ENCODE data around the gene IL4.

The IL4 gene

GRCh38 chr5:132675936-132676689 lies 2.3 kb downstream of the IL4 start (continued):
- no peak for TF ChIP-seq OSR1 (CRISPR knock-in tag; IDR thresholded peaks at IDR 0.05)

DNA sequence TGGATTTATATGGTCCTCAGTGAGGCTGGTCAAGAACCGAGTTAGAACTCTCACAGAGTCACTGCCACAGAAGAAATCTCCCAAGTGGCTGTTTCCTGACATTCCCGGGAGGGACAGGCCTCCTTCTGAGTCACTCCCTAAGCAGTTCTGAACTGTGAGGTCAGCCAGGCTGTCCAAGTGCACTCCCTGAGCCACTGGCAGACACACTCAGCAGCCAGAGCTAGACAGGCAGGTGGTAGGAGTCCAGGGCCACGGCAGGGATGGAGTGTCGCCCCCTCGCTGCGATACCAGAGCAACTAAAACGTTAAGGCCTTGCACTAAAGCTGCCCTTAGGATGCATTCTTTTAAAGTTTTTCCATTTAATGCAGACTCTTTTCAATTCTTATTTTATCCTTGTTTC lies 3.4 kb downstream of the IL4 start:
- TF ChIP-seq GLIS3 (CRISPR knock-in tag; IDR thresholded peaks at IDR 0.05) = no peak
- no peak for TF ChIP-seq ISL1 (CRISPR knock-in tag; IDR thresholded peaks at IDR 0.05)
- TF ChIP-seq SNAI2 (CRISPR knock-in tag; IDR thresholded peaks at IDR 0.05) = no peak
- no peak for TF ChIP-seq ZNF70 (CRISPR knock-in tag; IDR thresholded peaks at IDR 0.05)
- no peak for TF ChIP-seq ARNTL (CRISPR knock-in tag; IDR thresholded peaks at IDR 0.05; ENCODE audit: borderline replicate concordance, low read depth)
- TF ChIP-seq ZNF8 (CRISPR knock-in tag; IDR thresholded peaks at IDR 0.05) = no peak
- no peak for TF ChIP-seq TOX (CRISPR knock-in tag; IDR thresholded peaks at IDR 0.05; ENCODE audit: borderline replicate concordance)
- ATAC-seq = peak; percentile 90

DNA sequence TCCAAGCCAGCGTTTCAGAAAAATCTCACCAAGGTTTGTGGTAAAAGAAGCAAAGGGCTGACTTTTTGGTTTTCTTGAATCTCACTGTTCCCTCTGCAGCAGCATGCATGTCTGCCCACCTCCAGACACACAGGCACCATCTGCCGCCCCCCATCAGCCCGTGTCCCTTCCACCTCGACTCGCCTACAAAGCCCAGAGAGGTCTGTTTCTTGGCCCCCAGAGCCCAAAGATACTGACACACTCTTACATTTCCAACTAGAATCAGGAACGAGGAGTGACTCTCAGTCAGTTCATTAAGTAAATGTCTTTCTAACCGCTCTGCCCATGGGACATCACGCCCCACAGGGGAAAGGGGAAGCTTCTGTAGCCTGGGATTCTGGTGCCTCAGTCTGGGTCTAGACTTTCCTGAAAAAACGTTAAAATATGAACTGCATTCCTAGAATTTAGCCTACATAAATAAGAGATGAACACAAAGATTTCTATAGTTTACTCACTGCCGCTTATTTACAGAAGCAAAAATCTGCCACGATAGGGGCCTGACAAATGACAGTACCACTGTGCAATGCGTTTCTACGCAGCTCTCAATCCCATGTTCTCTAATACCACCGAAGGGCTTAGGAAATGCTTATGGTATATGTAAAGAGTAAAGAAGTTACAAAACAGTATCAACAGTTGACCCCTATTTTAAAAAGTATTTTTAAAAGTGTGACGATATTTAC lies 4.1 kb downstream of the IL4 start:
- no peak for ATAC-seq
- TF ChIP-seq ZNF565 (CRISPR knock-in tag; conservative IDR thresholded peaks at IDR 0.05; ENCODE audit: low read depth) (no peak), GLIS3 (CRISPR knock-in tag; IDR thresholded peaks at IDR 0.05) (no peak), RARB (CRISPR knock-in tag; IDR thresholded peaks at IDR 0.05) (no peak), TCF4 (CRISPR knock-in tag; IDR thresholded peaks at IDR 0.05; ENCODE audit: borderline replicate concordance) (no peak), BACH2 (CRISPR knock-in tag; IDR thresholded peaks at IDR 0.05; ENCODE audit: borderline replicate concordance) (no peak), CSDC2 (CRISPR knock-in tag; IDR thresholded peaks at IDR 0.05) (no peak), TOX (CRISPR knock-in tag; IDR thresholded peaks at IDR 0.05; ENCODE audit: borderline replicate concordance) (no peak), SNAI2 (CRISPR knock-in tag; IDR thresholded peaks at IDR 0.05) (no peak), ZC3H10 (CRISPR knock-in tag; IDR thresholded peaks at IDR 0.05) (no peak), ZFP3 (CRISPR knock-in tag; IDR thresholded peaks at IDR 0.05) (no peak), ARNTL (CRISPR knock-in tag; IDR thresholded peaks at IDR 0.05; ENCODE audit: borderline replicate concordance, low read depth) (no peak), ZFP30 (CRISPR knock-in tag; IDR thresholded peaks at IDR 0.05) (no peak)
- TF ChIP-seq, protein P1, sequence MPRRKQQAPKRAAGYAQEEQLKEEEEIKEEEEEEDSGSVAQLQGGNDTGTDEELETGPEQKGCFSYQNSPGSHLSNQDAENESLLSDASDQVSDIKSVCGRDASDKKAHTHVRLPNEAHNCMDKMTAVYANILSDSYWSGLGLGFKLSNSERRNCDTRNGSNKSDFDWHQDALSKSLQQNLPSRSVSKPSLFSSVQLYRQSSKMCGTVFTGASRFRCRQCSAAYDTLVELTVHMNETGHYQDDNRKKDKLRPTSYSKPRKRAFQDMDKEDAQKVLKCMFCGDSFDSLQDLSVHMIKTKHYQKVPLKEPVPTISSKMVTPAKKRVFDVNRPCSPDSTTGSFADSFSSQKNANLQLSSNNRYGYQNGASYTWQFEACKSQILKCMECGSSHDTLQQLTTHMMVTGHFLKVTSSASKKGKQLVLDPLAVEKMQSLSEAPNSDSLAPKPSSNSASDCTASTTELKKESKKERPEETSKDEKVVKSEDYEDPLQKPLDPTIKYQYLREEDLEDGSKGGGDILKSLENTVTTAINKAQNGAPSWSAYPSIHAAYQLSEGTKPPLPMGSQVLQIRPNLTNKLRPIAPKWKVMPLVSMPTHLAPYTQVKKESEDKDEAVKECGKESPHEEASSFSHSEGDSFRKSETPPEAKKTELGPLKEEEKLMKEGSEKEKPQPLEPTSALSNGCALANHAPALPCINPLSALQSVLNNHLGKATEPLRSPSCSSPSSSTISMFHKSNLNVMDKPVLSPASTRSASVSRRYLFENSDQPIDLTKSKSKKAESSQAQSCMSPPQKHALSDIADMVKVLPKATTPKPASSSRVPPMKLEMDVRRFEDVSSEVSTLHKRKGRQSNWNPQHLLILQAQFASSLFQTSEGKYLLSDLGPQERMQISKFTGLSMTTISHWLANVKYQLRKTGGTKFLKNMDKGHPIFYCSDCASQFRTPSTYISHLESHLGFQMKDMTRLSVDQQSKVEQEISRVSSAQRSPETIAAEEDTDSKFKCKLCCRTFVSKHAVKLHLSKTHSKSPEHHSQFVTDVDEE (CRISPR knock-in tag; IDR thresholded peaks at IDR 0.05) = no peak
- TF ChIP-seq, protein P2, sequence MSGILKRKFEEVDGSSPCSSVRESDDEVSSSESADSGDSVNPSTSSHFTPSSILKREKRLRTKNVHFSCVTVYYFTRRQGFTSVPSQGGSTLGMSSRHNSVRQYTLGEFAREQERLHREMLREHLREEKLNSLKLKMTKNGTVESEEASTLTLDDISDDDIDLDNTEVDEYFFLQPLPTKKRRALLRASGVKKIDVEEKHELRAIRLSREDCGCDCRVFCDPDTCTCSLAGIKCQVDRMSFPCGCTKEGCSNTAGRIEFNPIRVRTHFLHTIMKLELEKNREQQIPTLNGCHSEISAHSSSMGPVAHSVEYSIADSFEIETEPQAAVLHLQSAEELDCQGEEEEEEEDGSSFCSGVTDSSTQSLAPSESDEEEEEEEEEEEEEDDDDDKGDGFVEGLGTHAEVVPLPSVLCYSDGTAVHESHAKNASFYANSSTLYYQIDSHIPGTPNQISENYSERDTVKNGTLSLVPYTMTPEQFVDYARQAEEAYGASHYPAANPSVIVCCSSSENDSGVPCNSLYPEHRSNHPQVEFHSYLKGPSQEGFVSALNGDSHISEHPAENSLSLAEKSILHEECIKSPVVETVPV (CRISPR knock-in tag; IDR thresholded peaks at IDR 0.05) = no peak

GRCh38 chr5:132678735-132679134 lies 4.9 kb downstream of the IL4 start:
- no peak for ATAC-seq
- TF ChIP-seq RARB (CRISPR knock-in tag; IDR thresholded peaks at IDR 0.05) (no peak), ZFP30 (CRISPR knock-in tag; IDR thresholded peaks at IDR 0.05) (no peak), ZNF70 (CRISPR knock-in tag; IDR thresholded peaks at IDR 0.05) (no peak), CSDC2 (CRISPR knock-in tag; IDR thresholded peaks at IDR 0.05) (no peak), ZNF565 (CRISPR knock-in tag; conservative IDR thresholded peaks at IDR 0.05; ENCODE audit: low read depth) (no peak), ZFP3 (CRISPR knock-in tag; IDR thresholded peaks at IDR 0.05) (no peak)
- TF ChIP-seq, protein P3, sequence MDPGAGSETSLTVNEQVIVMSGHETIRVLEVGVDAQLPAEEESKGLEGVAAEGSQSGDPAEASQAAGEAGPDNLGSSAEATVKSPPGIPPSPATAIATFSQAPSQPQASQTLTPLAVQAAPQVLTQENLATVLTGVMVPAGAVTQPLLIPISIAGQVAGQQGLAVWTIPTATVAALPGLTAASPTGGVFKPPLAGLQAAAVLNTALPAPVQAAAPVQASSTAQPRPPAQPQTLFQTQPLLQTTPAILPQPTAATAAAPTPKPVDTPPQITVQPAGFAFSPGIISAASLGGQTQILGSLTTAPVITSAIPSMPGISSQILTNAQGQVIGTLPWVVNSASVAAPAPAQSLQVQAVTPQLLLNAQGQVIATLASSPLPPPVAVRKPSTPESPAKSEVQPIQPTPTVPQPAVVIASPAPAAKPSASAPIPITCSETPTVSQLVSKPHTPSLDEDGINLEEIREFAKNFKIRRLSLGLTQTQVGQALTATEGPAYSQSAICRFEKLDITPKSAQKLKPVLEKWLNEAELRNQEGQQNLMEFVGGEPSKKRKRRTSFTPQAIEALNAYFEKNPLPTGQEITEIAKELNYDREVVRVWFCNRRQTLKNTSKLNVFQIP (CRISPR knock-in tag; IDR thresholded peaks at IDR 0.05; ENCODE audit: borderline replicate concordance, low read depth) = no peak

DNA sequence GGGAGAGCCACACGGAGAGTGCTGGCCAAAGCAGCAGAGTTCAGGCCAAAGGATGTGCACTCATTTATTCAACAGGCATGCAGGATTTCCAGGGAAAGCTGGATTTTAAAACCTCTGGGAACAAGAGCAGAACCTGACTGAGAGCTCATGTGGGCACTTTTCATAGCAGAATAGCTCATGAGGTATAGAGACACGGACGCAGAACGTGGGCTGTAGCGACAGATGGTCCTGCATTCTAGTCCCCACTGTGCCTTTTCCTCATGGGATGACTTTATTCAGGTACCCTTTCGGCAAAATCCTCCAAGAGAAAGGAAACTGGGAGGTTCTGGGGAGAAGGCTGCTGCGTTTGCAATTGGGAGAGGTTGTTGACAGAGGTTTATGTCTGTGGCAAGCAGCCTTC lies 5.4 kb downstream of the IL4 start:
- ATAC-seq = no peak
- TF ChIP-seq, protein P4, sequence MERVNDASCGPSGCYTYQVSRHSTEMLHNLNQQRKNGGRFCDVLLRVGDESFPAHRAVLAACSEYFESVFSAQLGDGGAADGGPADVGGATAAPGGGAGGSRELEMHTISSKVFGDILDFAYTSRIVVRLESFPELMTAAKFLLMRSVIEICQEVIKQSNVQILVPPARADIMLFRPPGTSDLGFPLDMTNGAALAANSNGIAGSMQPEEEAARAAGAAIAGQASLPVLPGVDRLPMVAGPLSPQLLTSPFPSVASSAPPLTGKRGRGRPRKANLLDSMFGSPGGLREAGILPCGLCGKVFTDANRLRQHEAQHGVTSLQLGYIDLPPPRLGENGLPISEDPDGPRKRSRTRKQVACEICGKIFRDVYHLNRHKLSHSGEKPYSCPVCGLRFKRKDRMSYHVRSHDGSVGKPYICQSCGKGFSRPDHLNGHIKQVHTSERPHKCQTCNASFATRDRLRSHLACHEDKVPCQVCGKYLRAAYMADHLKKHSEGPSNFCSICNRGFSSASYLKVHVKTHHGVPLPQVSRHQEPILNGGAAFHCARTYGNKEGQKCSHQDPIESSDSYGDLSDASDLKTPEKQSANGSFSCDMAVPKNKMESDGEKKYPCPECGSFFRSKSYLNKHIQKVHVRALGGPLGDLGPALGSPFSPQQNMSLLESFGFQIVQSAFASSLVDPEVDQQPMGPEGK (CRISPR knock-in tag; IDR thresholded peaks at IDR 0.05; ENCODE audit: borderline replicate concordance) = no peak
- TF ChIP-seq ARNTL (CRISPR knock-in tag; IDR thresholded peaks at IDR 0.05; ENCODE audit: borderline replicate concordance, low read depth) (no peak), OSR1 (CRISPR knock-in tag; IDR thresholded peaks at IDR 0.05) (no peak), PPARA (CRISPR knock-in tag; IDR thresholded peaks at IDR 0.05; ENCODE audit: borderline replicate concordance) (no peak), ZFP30 (CRISPR knock-in tag; IDR thresholded peaks at IDR 0.05) (no peak), ESRRG (CRISPR knock-in tag; IDR thresholded peaks at IDR 0.05) (no peak), ZNF565 (CRISPR knock-in tag; conservative IDR thresholded peaks at IDR 0.05; ENCODE audit: low read depth) (no peak), TOX (CRISPR knock-in tag; IDR thresholded peaks at IDR 0.05; ENCODE audit: borderline replicate concordance) (no peak), ZNF8 (CRISPR knock-in tag; IDR thresholded peaks at IDR 0.05) (no peak)
- TF ChIP-seq, protein P5, sequence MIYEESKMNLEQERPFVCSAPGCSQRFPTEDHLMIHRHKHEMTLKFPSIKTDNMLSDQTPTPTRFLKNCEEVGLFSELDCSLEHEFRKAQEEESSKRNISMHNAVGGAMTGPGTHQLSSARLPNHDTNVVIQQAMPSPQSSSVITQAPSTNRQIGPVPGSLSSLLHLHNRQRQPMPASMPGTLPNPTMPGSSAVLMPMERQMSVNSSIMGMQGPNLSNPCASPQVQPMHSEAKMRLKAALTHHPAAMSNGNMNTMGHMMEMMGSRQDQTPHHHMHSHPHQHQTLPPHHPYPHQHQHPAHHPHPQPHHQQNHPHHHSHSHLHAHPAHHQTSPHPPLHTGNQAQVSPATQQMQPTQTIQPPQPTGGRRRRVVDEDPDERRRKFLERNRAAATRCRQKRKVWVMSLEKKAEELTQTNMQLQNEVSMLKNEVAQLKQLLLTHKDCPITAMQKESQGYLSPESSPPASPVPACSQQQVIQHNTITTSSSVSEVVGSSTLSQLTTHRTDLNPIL (CRISPR knock-in tag; IDR thresholded peaks at IDR 0.05; ENCODE audit: low read depth) = no peak
